ENCODE results near the gene GSTM5. TPM values are rescaled to one million over a fixed set of nuclear protein-coding genes. Genes with fewer than 3 reads are reported as not detected.

GSTM5 gene
- total and polyA plus RNA-seq, 2 donors (not counting 3 experiments of a cell fraction or from before 2014, with no cell fraction given): 0.25 to 1.6 TPM

GRCh38 chr1:109749221-109749620, 37.2 kb downstream of the GSTM5 start:
- no peak overlapping the region for H3K27ac ChIP-seq (ENCODE audit: insufficient read depth, low read depth, low read length)
- intact Hi-C loops (cut with micrococcal nuclease): no loop called here
- no peaks in the 10 kb centered on the region for H3K4me1 ChIP-seq (ENCODE audit: control insufficient read depth, extremely low read depth, insufficient read depth, low read length)

More at GRCh38 chr1:109749221-109749620, 37.2 kb downstream of the GSTM5 start:
- dilution Hi-C loops (cut with MboI; ENCODE audit: extremely low pct_ligation_motif_present, low sequenced_read_pairs): no loop called here
- Histone ChIP-seq H3K4me3 (replicated peaks in 1 of 3; ENCODE audit: insufficient read depth in 1 of 3, low read depth in 1 of 3, low read length in 3 of 3) (no peak overlapping the region), H4K20me1 (replicated peaks; ENCODE audit: control insufficient read depth, extremely low read depth, insufficient read depth, low read length) (no peaks in the 10 kb centered on the region), H3K79me2 (ENCODE audit: control insufficient read depth, insufficient read depth, low read length) (no peaks in the 10 kb centered on the region), H3K36me3 (ENCODE audit: control insufficient read depth in 2 of 2, extremely low read depth in 1 of 2, insufficient read depth in 2 of 2, low read length in 2 of 2) (no peaks in the 10 kb centered on the region), H3K27me3 (ENCODE audit: control insufficient read depth in 2 of 2, insufficient read depth in 2 of 2, low read length in 2 of 2) (peaks cover 14 to 22% of the 10 kb centered on the region in 2 experiments), H2AFZ (ENCODE audit: low read depth, low read length) (no peak overlapping the region), H3K4me2 (ENCODE audit: insufficient read depth, low read length) (no peak overlapping the region), H3K9me3 (replicated peaks; ENCODE audit: control insufficient read depth, insufficient read depth, low read length) (no peaks in the 10 kb centered on the region), H3K9me1 (replicated peaks; ENCODE audit: control insufficient read depth, extremely low read depth, insufficient read depth, low read length) (no peaks in the 10 kb centered on the region), H3K9ac (replicated peaks; ENCODE audit: extremely low read depth, insufficient read depth, low read length) (no peak overlapping the region)
- BruUV-seq (replicated peaks): no TSS peak
- TF ChIP-seq CTCF (IDR thresholded peaks at IDR 0.05; ENCODE audit: extremely low read depth in 1 of 2, insufficient read depth in 1 of 2, low read depth in 1 of 2, low read length in 2 of 2): no peak
- no peak for TF ChIP-seq GATA2 (IDR thresholded peaks at IDR 0.05; ENCODE audit: insufficient read depth, insufficient read length, low read depth, low read length)
- TF ChIP-seq MAX (IDR thresholded peaks at IDR 0.05; ENCODE audit: insufficient read depth, insufficient read length): no peak
- TF ChIP-seq EZH2 (IDR thresholded peaks at IDR 0.05; ENCODE audit: borderline replicate concordance, low read depth, low read length, severe bottlenecking): no peak
- no peak for TF ChIP-seq POLR2AphosphoS5 (IDR thresholded peaks at IDR 0.05; ENCODE audit: insufficient read depth, low read depth, low read length)
- TF ChIP-seq FOS (IDR thresholded peaks at IDR 0.05; ENCODE audit: borderline replicate concordance, insufficient read depth, low read length): no peak
- TF ChIP-seq MYC (IDR thresholded peaks at IDR 0.05; ENCODE audit: low read depth, low read length): no peak
- TF ChIP-seq POLR2A (IDR thresholded peaks at IDR 0.05; ENCODE audit: low read depth, low read length): no peak
- no peak for TF ChIP-seq JUN (IDR thresholded peaks at IDR 0.05; ENCODE audit: borderline replicate concordance, insufficient read depth, insufficient read length, low read depth)
- CTCF ChIA-PET: interaction anchor here (0.6 to 2.1 kb wide), 5 partner anchors 8 to 259 kb away, joined by 3 to 12 read pairs (median 4); partner anchors contain the start of gene GSTM3
- POLR2A ChIA-PET: interaction anchor here (0.6 kb wide), 1 partner anchor 52 kb away, joined by 3 read pairs; no protein-coding TSS in a partner anchor
- FAIRE-seq (no peak), DNase-seq (ENCODE audit: low read depth, low spot score) (no peak)
